Activated CD8-positive, alpha-beta T cell treated with anti-CD3 and anti-CD28 coated beads for 36 hours (primary cell): ENCODE data around the gene NOTCH3. TPM values are rescaled to one million over a fixed set of nuclear protein-coding genes. Genes with fewer than 3 reads are reported as not detected.

Experiments used
- ATAC-seq: fragments of 200-7000 bp; cut with Tn5 transposase; one replicate; pipeline ENCODE4 v1.10.0; 2021; ENCODE audit warnings: mild to moderate bottlenecking, moderate library complexity
- CTCF ChIA-PET: fragments of 350-600 bp; sonication (Branson Sonifier 250); formaldehyde crosslinking; loops from one replicate; lab custom pipeline; 2021; ENCODE audit warnings: antibody characterized with exemption; lab: Charles Lee
- POLR2A ChIA-PET: fragments of 350-600 bp; sonication (Branson Sonifier 250); formaldehyde crosslinking; loops from one replicate; lab custom pipeline; 2021; ENCODE audit warnings: antibody characterized with exemption; lab: Charles Lee
- DNase-seq: peaks from one replicate; pipeline ENCODE4 v3.0.0-alpha.2; 2020
- H3K27ac Mint-ChIP-seq: one replicate; pipeline ENCODE4 v1.8.0; 2021; ENCODE audit warnings: mild to moderate bottlenecking, mixed read lengths
- H3K27me3 Mint-ChIP-seq: one replicate; pipeline ENCODE4 v1.8.0; 2021; ENCODE audit warnings: mixed read lengths
- H3K36me3 Mint-ChIP-seq: one replicate; pipeline ENCODE4 v1.8.0; 2021; ENCODE audit warnings: low read depth, mixed read lengths
- H3K4me1 Mint-ChIP-seq: one replicate; pipeline ENCODE4 v1.8.0; 2021; ENCODE audit warnings: low read depth, mixed read lengths
- H3K4me3 Mint-ChIP-seq: one replicate; pipeline ENCODE4 v1.8.0; 2021; ENCODE audit warnings: mild to moderate bottlenecking, moderate library complexity, mixed read lengths
- H3K9me3 Mint-ChIP-seq: one replicate; pipeline ENCODE4 v1.8.0; 2021; ENCODE audit warnings: mixed read lengths
- CTCF ChIP-seq: fragments of 200-600 bp; IDR thresholded peaks from one replicate; pipeline ENCODE4 v1.8.0; 2022; ENCODE audit warnings: antibody characterized with exemption, mild to moderate bottlenecking
- intact Hi-C: fragments of 100-400 bp; cut with micrococcal nuclease; formaldehyde crosslinking; loops from one replicate; pipeline ENCODE4 v1.10.0; 2022
- total RNA-seq, 2 experiments: library from RNA; stranded (reverse); gene quantifications; one replicate each; pipeline ENCODE4 v1.2.3, GENCODE V29; 2021

NOTCH3 gene
- total RNA-seq, 2 experiments from 2014 or later, result 0.16 TPM; not detected in 1

DNA sequence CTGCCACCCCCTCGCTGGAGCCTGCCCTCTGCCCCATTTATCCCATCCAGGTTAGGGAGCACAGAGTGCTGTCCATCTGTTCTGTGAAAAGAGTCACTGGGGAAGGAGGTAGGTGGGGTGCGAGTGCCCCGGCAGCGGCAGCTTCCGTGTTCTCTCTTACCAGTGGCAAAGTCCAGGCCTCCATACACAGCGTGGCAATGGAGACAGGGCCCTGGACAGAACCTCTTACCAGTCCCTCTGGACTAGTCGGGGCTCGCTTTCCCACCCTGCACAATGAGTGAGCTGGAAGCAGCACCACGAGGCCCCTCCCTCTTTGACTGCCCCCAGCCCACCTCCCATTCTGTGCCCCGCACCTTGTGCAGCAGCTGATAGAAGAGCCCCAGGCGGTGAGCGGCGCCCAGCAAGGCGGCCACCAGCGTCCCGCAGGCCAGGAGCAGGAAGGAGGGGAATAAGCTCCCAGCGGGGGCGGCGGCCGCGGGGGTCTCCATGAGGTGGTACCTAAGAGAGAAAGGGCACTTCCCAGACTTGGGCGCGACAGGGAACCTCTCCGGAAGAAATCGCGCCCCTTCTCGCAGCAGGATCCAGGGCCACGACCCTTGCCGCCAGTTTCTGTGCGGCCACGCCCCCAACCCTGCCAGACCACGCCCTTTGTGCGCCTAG is 76.1 kb downstream of the NOTCH3 start:
- intact Hi-C loops, result no loop called here
- H3K36me3 Mint-ChIP-seq, result peaks cover 27% of the 10 kb centered on the region
- no peaks in the 10 kb centered on the region for H3K9me3 Mint-ChIP-seq
- no peak for TF ChIP-seq CTCF
- peaks cover 15% of the 10 kb centered on the region for H3K4me1 Mint-ChIP-seq
- peak overlapping the region; percentile 94 for H3K4me3 Mint-ChIP-seq
- CTCF ChIA-PET, result interaction anchor here (1.0 to 4.0 kb wide), 3 partner anchors 12 to 33 kb away, joined by 3 to 25 read pairs (median 3); no protein-coding TSS in a partner anchor
- DNase-seq (peak; percentile 27), ATAC-seq (no peak)
- H3K27ac Mint-ChIP-seq, result peak overlapping the region; percentile 99
- POLR2A ChIA-PET, result interaction anchor here (0.9 to 5.9 kb wide), 5 partner anchors 11 to 309 kb away, joined by 3 to 48 read pairs (median 3); no protein-coding TSS in a partner anchor
- H3K27me3 Mint-ChIP-seq, result no peaks in the 10 kb centered on the region

- peaks cover 34% of the 10 kb centered on the region for H3K36me3 Mint-ChIP-seq
- peak overlapping the region; percentile 99 for H3K27ac Mint-ChIP-seq
- H3K4me1 Mint-ChIP-seq, result peaks cover 10% of the 10 kb centered on the region
- H3K4me3 Mint-ChIP-seq, result peak overlapping the region; percentile 94
- intact Hi-C loops, result no loop called here
- no peak for TF ChIP-seq CTCF
- H3K27me3 Mint-ChIP-seq, result no peaks in the 10 kb centered on the region
- no peaks in the 10 kb centered on the region for H3K9me3 Mint-ChIP-seq
- ATAC-seq (no peak), DNase-seq (no peak)
- CTCF ChIA-PET, result interaction anchor here (1.0 to 4.0 kb wide), 2 partner anchors 22 to 32 kb away, joined by 3 to 25 read pairs; no protein-coding TSS in a partner anchor
- POLR2A ChIA-PET, result interaction anchor here (0.5 to 5.9 kb wide), 4 partner anchors 10 to 695 kb away, joined by 3 to 48 read pairs (median 4); no protein-coding TSS in a partner anchor
These were observed 76.9 kb downstream of the NOTCH3 start for GRCh38 chr19:15123900-15124299.

DNA sequence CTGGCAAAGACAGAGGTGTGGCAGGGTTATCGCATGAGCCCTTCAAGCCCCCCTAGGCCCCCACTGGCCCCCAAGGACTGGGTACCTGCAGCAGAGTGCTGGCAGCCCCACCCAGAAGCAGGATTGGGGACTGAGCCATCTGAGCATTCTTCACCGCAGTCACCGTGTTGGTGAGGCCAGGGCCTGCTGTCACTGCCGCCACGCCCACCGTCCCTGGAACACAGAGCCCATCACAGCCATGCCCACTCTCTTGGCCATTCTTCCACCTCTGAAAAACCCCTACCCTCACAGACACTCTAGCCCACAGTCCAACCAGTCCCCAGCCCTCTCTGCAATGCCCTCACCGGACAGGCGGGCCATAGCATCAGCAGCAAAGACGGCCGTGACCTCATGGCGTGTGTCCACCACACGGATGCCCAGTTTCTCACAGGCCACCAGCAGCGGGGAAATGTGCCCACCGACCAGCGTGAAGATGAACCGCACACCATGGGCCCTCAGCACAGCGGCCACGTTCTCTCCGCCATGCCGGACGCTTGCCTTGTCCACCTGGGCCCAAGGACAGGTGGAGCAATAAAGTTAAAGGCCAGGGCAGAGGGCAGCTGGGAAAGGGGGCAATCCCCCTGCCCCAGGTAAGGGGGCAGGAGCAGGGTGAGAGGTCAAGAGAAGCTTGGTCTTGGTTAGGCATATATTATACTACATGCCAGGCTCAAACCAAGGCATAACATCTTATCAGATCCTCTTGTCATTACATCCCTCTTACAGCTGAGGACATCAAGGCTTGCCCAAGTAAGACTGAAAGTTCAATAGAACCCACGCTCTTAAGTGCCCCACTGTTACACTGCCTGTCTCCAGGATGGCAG is 77.5 kb downstream of the NOTCH3 start:
- H3K4me3 Mint-ChIP-seq, result peak overlapping the region; percentile 94
- intact Hi-C loops, result no loop called here

DNA sequence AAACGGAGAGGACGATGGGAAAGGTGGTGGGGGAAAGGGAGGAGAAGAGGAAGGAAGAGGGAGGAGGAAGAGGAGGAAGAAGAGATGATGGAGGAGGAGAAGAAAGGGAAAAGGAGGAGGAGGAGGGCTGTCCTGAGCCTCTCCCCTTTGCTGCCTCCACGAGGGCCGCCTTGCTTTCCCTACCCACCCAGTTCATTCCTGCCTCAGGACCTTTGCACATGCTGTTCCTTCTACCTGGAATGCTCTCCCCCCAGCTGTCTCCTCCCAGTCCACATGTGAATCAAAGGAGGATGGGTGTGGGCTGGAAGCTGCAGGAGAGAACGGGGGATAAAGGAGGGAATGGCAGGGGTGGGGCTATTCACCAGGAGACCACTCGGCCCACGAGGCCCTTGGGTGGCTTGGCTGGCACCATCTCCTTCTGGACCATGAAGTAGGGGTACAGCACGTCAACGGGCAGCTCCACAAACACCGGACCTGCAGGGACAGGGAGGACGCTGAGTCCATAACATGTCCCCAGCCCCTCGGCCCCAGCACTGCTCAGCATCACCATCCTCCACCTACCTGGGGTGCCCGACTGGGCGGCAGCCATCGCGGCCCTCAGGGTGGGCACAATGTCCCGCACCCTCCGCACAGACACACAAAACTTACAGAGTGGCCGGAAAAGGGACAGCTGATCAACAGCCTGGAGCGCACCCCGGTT is 78.3 kb downstream of the NOTCH3 start:
- Mint-ChIP-seq H3K27ac (no peak overlapping the region), H3K4me3 (no peak overlapping the region), H3K9me3 (no peaks in the 10 kb centered on the region), H3K4me1 (peaks cover 8% of the 10 kb centered on the region), H3K36me3 (peaks cover 42% of the 10 kb centered on the region), H3K27me3 (no peaks in the 10 kb centered on the region)
- no peak for DNase-seq
- CTCF ChIA-PET, result no interaction called here
- POLR2A ChIA-PET, result interaction anchor here (5.9 kb wide), 1 partner anchor 9 kb away, joined by 48 read pairs; no protein-coding TSS in a partner anchor
- TF ChIP-seq CTCF, result no peak
- ATAC-seq, result no peak
- intact Hi-C loops, result no loop called here

More for the DNA sequence above, 77.5 kb downstream of the NOTCH3 start:
- Mint-ChIP-seq H3K27me3 (no peaks in the 10 kb centered on the region), H3K4me1 (peaks cover 8% of the 10 kb centered on the region), H3K36me3 (peaks cover 40% of the 10 kb centered on the region), H3K27ac (peak overlapping the region; percentile 49), H3K9me3 (no peaks in the 10 kb centered on the region)
- DNase-seq (no peak), ATAC-seq (no peak)
- POLR2A ChIA-PET, result interaction anchor here (0.5 to 5.9 kb wide), 3 partner anchors 10 to 695 kb away, joined by 3 to 48 read pairs (median 5); no protein-coding TSS in a partner anchor
- CTCF ChIA-PET, result interaction anchor here (4.0 kb wide), 1 partner anchor 22 kb away, joined by 25 read pairs; no protein-coding TSS in a partner anchor
- TF ChIP-seq CTCF, result no peak
